ENCODE results near the gene PSRC1. TPM values are rescaled to one million over a fixed set of nuclear protein-coding genes. Genes with fewer than 3 reads are reported as not detected.
A peak's percentile ranks its signal among the peaks of the same experiment; 100 is the strongest.

The PSRC1 gene
- total RNA-seq, 1 donor from 2014 or later, result 78.1 TPM

GRCh38 chr1:109259674-109260557 lies 23.0 kb downstream of the PSRC1 start:
- Mint-ChIP-seq H3K4me1 (peaks cover 62% of the 10 kb centered on the region), H3K9me3 (no peaks in the 10 kb centered on the region), H3K36me3 (peaks cover 27% of the 10 kb centered on the region), H3K4me3 (peak overlapping the region; percentile 77), H3K27me3 (ENCODE audit: insufficient read depth, low read depth) (peaks cover 6% of the 10 kb centered on the region), H3K27ac (peak overlapping the region; percentile 99)
- Histone ChIP-seq H3K4me3 (peak overlapping the region; percentile 13), H4K20me1 (ENCODE audit: low read depth) (peaks cover 2% of the 10 kb centered on the region), H3K9me3 (ENCODE audit: low read depth) (no peaks in the 10 kb centered on the region), H3K4me1 (peaks cover 40% of the 10 kb centered on the region), H3K79me2 (ENCODE audit: low read depth) (peaks cover 32% of the 10 kb centered on the region), H2AFZ (replicated peaks) (no peak overlapping the region), H3K9ac (no peak overlapping the region), H3K4me2 (peak overlapping the region; percentile 72), H3K36me3 (no peaks in the 10 kb centered on the region), H3F3A (ENCODE audit: low read depth) (peaks cover 30% of the 10 kb centered on the region), H3K27ac (peak overlapping the region; percentile 78), H3K27me3 (no peaks in the 10 kb centered on the region)
- DNase-seq (ENCODE audit: low spot score), result peak; percentile 72
- TF ChIP-seq CTCF (IDR thresholded peaks at IDR 0.05), result no peak
- TF ChIP-seq EZH2phosphoT487 (IDR thresholded peaks at IDR 0.05), result no peak
- no peak for TF ChIP-seq EZH2 (IDR thresholded peaks at IDR 0.05)

- Mint-ChIP-seq H3K4me1 (peaks cover 68% of the 10 kb centered on the region), H3K4me3 (peak overlapping the region; percentile 77), H3K36me3 (peaks cover 27% of the 10 kb centered on the region), H3K9me3 (no peaks in the 10 kb centered on the region), H3K27ac (peak overlapping the region; percentile 98), H3K27me3 (ENCODE audit: insufficient read depth, low read depth) (peaks cover 6% of the 10 kb centered on the region)
- Histone ChIP-seq H3K4me2 (peak overlapping the region; percentile 72), H4K20me1 (ENCODE audit: low read depth) (no peaks in the 10 kb centered on the region), H3K36me3 (no peaks in the 10 kb centered on the region), H3F3A (ENCODE audit: low read depth) (peaks cover 37% of the 10 kb centered on the region), H3K27me3 (no peaks in the 10 kb centered on the region), H3K79me2 (ENCODE audit: low read depth) (peaks cover 44% of the 10 kb centered on the region), H3K9me3 (ENCODE audit: low read depth) (no peaks in the 10 kb centered on the region), H3K4me1 (peaks cover 52% of the 10 kb centered on the region), H3K4me3 (no peak overlapping the region), H3K27ac (no peak overlapping the region), H3K9ac (no peak overlapping the region), H2AFZ (replicated peaks) (no peak overlapping the region)
- no peak for TF ChIP-seq CTCF (IDR thresholded peaks at IDR 0.05)
- TF ChIP-seq EZH2 (IDR thresholded peaks at IDR 0.05), result no peak
- TF ChIP-seq EZH2phosphoT487 (IDR thresholded peaks at IDR 0.05), result no peak
- DNase-seq (ENCODE audit: low spot score), result no peak
Observed at GRCh38 chr1:109258481-109259466, 24.2 kb downstream of the PSRC1 start.

- H3K36me3 ChIP-seq, result no peaks in the 10 kb centered on the region
- H2AFZ ChIP-seq (replicated peaks), result no peak overlapping the region
- peaks cover 47% of the 10 kb centered on the region for H3F3A ChIP-seq (ENCODE audit: low read depth)
- H3K4me2 ChIP-seq, result peak overlapping the region; percentile 27
- Mint-ChIP-seq H3K4me3 (peak overlapping the region; percentile 59), H3K27ac (peak overlapping the region; percentile 96), H3K4me1 (peaks cover 73% of the 10 kb centered on the region), H3K9me3 (no peaks in the 10 kb centered on the region), H3K36me3 (peaks cover 24% of the 10 kb centered on the region), H3K27me3 (ENCODE audit: insufficient read depth, low read depth) (peaks cover 4% of the 10 kb centered on the region)
- no peaks in the 10 kb centered on the region for H3K27me3 ChIP-seq
- H3K79me2 ChIP-seq (ENCODE audit: low read depth), result peaks cover 53% of the 10 kb centered on the region
- no peak for DNase-seq (ENCODE audit: low spot score)
- H3K4me3 ChIP-seq, result no peak overlapping the region
- no peaks in the 10 kb centered on the region for H3K9me3 ChIP-seq (ENCODE audit: low read depth)
- H3K9ac ChIP-seq, result no peak overlapping the region
- H3K27ac ChIP-seq, result no peak overlapping the region
- peaks cover 60% of the 10 kb centered on the region for H3K4me1 ChIP-seq
- TF ChIP-seq CTCF (IDR thresholded peaks at IDR 0.05) (no peak), EZH2 (IDR thresholded peaks at IDR 0.05) (no peak), EZH2phosphoT487 (IDR thresholded peaks at IDR 0.05) (no peak)
- no peaks in the 10 kb centered on the region for H4K20me1 ChIP-seq (ENCODE audit: low read depth)
Observed at GRCh38 chr1:109257682-109258421, 25.1 kb downstream of the PSRC1 start.

All from neural progenitor cell (in vitro differentiated cells).